GM12874 (cell line): ENCODE data around the gene SZT2.

Experiments
- TF ChIP-seq, protein P1 (sequence below): IDR thresholded peaks from 2 replicates; pipeline ENCODE4 v1.5.1; 2011; ENCODE audit warnings: low read depth, mild to moderate bottlenecking, control low read depth, low read length, moderate library complexity; ENCODE audit not compliant: insufficient read depth

Gene SZT2

GRCh38 chr1:43396059-43396458 is 6.4 kb downstream of the SZT2 start:
- TF ChIP-seq, protein P1, sequence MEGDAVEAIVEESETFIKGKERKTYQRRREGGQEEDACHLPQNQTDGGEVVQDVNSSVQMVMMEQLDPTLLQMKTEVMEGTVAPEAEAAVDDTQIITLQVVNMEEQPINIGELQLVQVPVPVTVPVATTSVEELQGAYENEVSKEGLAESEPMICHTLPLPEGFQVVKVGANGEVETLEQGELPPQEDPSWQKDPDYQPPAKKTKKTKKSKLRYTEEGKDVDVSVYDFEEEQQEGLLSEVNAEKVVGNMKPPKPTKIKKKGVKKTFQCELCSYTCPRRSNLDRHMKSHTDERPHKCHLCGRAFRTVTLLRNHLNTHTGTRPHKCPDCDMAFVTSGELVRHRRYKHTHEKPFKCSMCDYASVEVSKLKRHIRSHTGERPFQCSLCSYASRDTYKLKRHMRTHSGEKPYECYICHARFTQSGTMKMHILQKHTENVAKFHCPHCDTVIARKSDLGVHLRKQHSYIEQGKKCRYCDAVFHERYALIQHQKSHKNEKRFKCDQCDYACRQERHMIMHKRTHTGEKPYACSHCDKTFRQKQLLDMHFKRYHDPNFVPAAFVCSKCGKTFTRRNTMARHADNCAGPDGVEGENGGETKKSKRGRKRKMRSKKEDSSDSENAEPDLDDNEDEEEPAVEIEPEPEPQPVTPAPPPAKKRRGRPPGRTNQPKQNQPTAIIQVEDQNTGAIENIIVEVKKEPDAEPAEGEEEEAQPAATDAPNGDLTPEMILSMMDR = no peak

GRCh38 chr1:43398227-43398626 is 8.5 kb downstream of the SZT2 start:
- TF ChIP-seq, protein P1 = no peak

GRCh38 chr1:43402089-43402865 is 12.6 kb downstream of the SZT2 start:
- TF ChIP-seq, protein P1 = no peak

- TF ChIP-seq, protein P1 = no peak
Observed at GRCh38 chr1:43404353-43404752, 14.7 kb downstream of the SZT2 start.

- TF ChIP-seq, protein P1 = no peak
Observed at GRCh38 chr1:43405219-43405875, 15.6 kb downstream of the SZT2 start.

GRCh38 chr1:43405876-43406234 is 16.2 kb downstream of the SZT2 start:
- TF ChIP-seq, protein P1 = no peak

DNA sequence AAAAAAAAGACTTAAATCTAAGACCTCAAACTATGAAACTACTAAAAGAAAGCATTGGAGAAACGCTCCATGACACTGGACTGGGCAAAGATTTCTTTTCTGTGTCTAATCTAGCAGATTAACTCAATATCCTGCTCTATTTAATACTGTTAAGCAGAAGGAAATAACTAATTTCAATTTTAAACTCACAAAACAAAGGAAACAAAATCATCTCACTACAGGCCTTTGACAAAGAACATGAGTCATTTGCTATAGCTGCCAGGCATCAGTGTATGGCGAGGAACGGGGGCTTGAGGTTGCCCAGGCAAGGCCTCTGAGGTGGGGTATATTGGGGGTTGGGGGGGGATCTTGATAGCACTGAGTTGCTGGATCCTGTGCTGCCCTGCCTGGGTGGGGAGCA is 20.9 kb downstream of the SZT2 start:
- TF ChIP-seq, protein P1 = no peak
